SK-N-MC (cell line): ENCODE data around the gene TMPRSS11E.

Source experiments
- EZH2 ChIP-seq: fragments of 200-600 bp; sonication (generic); IDR thresholded peaks from one replicate; pipeline ENCODE4 v1.6.1; 2017; ENCODE audit warnings: antibody characterized with exemption
- POLR2AphosphoS5 ChIP-seq: IDR thresholded peaks from 2 replicates; pipeline ENCODE4 v1.6.1; 2012; ENCODE audit warnings: mild to moderate bottlenecking, low read depth, low read length, borderline replicate concordance

DNA sequence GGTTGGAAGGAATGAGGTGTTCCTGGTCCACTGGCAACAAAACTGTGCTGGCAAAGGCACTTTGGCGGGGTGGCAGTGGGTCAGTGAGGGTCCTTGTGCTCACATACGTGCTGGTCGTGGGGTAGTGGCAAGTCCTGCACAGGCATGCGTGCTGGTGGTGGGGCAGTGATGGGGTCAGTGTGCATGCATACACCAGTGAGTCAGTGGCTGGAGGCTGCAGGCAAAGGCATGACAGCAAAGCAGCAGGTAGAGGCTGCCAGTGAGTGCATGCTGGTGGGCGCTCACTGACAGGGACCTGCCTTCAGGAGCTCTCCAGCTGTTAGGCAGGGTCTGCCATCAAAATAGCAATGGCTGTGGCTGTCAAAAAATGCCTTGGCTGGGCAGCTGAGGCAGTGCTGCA lies 42.1 kb downstream of the TMPRSS11E start:
- TF ChIP-seq EZH2 (no peak), POLR2AphosphoS5 (no peak)
